Vagina (tissue), 2 donors: ENCODE measurements around the gene BRD2.

Experiments
- POLR2A ChIP-seq, 2 donors: fragments of 450-650 bp; IDR thresholded peaks; one replicate each; pipeline ENCODE4 v1.6.1; 2017; ENCODE audit warnings: antibody characterized with exemption in 2 of 2, mild to moderate bottlenecking in 2 of 2, moderate library complexity in 2 of 2
- POLR2AphosphoS5 ChIP-seq, 2 donors: sonication (generic); formaldehyde crosslinking; IDR thresholded peaks; one replicate each; pipeline ENCODE4 v1.9.0; 2017; ENCODE audit warnings: antibody characterized with exemption in 2 of 2, mild to moderate bottlenecking in 2 of 2, low read depth in 1 of 2; ENCODE audit not compliant: insufficient read depth in 1 of 2
- TF ChIP-seq, protein P1 (sequence below), 3 experiments: fragments of 450-650 bp in 2 of 3; fragments of 200-600 bp in 1 of 3; sonication (generic) in 1 of 3; IDR thresholded peaks; one replicate each; pipeline ENCODE4 v1.5.1; 2017 to 2019; ENCODE audit warnings: antibody characterized with exemption in 3 of 3, mild to moderate bottlenecking in 2 of 3, moderate library complexity in 2 of 3

DNA sequence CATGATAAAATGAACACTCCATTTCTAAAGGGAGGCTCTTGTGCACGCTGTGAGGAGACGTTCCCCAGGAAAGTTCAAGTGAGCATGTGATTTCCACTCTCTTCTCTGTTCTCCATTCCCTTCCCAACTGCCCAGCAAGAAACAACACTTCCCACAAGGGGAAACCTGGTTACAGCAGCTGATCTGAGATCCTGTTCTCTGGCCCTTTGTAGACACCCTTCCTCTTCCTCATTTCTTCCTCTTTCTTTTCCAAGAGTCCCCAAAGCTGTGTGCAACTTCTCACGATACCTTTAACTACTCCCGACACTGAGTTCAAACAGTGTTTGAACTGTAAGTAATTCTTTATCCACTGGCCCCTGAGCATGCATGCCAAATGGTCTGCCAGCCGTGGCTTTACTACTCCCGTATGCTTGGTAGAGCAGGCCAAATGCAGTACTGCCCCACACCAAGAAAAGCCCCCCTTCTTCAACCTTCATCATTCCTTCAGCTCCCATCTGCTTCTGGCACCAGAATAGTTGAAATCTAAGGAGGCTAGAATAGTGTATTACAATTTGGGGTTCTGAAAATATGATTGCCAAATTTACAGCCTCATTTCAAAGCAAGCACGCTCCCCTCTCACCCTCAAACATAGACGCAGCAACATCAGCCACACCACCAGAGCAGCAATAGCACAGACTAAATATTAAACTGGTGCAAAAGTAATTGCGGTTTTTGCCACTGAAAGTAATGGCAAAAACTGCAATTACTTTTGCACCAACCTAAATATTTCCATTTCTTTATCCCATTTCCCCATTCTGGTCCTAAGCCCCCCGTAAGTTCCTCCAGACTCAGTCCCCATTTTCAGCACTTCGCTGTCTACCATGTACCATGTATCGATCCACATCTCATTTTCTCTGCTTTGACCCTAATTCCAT is 31.9 kb upstream of the BRD2 start:
- TF ChIP-seq, protein P1, sequence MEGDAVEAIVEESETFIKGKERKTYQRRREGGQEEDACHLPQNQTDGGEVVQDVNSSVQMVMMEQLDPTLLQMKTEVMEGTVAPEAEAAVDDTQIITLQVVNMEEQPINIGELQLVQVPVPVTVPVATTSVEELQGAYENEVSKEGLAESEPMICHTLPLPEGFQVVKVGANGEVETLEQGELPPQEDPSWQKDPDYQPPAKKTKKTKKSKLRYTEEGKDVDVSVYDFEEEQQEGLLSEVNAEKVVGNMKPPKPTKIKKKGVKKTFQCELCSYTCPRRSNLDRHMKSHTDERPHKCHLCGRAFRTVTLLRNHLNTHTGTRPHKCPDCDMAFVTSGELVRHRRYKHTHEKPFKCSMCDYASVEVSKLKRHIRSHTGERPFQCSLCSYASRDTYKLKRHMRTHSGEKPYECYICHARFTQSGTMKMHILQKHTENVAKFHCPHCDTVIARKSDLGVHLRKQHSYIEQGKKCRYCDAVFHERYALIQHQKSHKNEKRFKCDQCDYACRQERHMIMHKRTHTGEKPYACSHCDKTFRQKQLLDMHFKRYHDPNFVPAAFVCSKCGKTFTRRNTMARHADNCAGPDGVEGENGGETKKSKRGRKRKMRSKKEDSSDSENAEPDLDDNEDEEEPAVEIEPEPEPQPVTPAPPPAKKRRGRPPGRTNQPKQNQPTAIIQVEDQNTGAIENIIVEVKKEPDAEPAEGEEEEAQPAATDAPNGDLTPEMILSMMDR (IDR thresholded peaks at IDR 0.05) = no peak
- no peak for TF ChIP-seq POLR2A (IDR thresholded peaks at IDR 0.05)
- TF ChIP-seq POLR2AphosphoS5 (IDR thresholded peaks at IDR 0.05; ENCODE audit: insufficient read depth in 1 of 2, low read depth in 1 of 2) = no peak
